OCI-LY7 (cell line): Measurements from ENCODE around the gene SRR.

Experiments used
- EZH2phosphoT487 ChIP-seq: fragments of 200-600 bp; sonication (generic); IDR thresholded peaks from 2 replicates; pipeline ENCODE4 v1.6.1; 2018; ENCODE audit warnings: low read depth, borderline replicate concordance, mild to moderate bottlenecking, mixed run types, antibody characterized with exemption, low read length, moderate library complexity, mixed read lengths
- TF ChIP-seq, protein P1 (sequence below): fragments of 200-600 bp; sonication (generic); conservative IDR thresholded peaks from 2 replicates; pipeline ENCODE4 v1.5.1; 2014; ENCODE audit warnings: mild to moderate bottlenecking, antibody characterized with exemption, low read length, moderate library complexity, mixed read lengths

DNA sequence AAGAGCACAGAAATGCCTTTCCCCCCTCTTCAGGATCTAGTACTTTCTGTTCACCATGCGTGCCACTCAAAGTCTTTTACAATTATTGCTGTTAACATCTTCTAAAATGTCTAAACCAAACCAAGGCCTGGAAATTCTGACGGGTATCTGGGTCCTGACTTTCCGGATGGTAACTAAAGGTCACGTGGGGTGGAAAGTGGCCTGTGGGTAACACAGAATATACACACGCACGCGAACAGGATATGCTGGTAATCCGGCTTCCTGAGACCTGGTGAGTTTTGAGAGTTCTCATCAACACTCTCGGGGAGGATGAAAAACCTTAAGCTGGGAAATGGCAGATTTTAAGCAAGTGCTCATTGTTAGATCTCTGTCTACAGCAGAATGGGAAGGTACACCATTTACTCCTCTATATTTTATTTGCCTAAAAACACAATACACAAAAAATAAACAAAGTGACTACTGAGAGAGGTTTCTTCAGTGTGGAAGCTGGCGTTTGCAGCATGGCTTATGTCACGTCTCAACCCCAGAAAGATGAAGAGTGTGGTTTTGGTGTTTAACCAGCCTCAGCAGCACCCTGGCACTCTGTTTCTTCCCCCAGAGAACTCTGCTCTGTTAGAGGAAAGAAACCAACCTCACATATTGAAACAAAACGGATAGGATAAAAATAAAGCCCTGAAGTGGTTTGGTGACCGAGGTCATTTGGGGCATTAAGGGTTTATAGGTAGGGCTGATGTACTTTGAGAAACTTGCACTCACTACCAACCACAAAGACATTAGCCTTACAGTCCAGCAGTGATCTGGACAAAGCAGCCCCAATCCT is 37.5 kb upstream of the SRR start:
- TF ChIP-seq, protein P1, sequence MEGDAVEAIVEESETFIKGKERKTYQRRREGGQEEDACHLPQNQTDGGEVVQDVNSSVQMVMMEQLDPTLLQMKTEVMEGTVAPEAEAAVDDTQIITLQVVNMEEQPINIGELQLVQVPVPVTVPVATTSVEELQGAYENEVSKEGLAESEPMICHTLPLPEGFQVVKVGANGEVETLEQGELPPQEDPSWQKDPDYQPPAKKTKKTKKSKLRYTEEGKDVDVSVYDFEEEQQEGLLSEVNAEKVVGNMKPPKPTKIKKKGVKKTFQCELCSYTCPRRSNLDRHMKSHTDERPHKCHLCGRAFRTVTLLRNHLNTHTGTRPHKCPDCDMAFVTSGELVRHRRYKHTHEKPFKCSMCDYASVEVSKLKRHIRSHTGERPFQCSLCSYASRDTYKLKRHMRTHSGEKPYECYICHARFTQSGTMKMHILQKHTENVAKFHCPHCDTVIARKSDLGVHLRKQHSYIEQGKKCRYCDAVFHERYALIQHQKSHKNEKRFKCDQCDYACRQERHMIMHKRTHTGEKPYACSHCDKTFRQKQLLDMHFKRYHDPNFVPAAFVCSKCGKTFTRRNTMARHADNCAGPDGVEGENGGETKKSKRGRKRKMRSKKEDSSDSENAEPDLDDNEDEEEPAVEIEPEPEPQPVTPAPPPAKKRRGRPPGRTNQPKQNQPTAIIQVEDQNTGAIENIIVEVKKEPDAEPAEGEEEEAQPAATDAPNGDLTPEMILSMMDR: no peak
- no peak for TF ChIP-seq EZH2phosphoT487
